KOPT-K1 (cell line): ENCODE measurements around the gene SLC18B1.
A peak's percentile ranks its signal among the peaks of the same experiment; 100 is the strongest.

ENCODE experiments used
- H3K27ac ChIP-seq: fragments of 200-600 bp; sonication (generic); 2 replicates; pipeline ENCODE4 v1.5.1; 2016; ENCODE audit warnings: antibody characterized with exemption, mild to moderate bottlenecking, low read depth, low read length; ENCODE audit not compliant: poor library complexity, severe bottlenecking
- H3K36me3 ChIP-seq: fragments of 200-600 bp; sonication (generic); 2 replicates; pipeline ENCODE4 v1.5.1; 2017; ENCODE audit warnings: antibody characterized with exemption, mild to moderate bottlenecking, low read length, moderate library complexity; ENCODE audit not compliant: insufficient read depth
- H3K9me3 ChIP-seq: fragments of 200-600 bp; sonication (generic); 2 replicates; pipeline ENCODE4 v1.5.1; 2017; ENCODE audit warnings: antibody characterized with exemption, low read length, mild to moderate bottlenecking; ENCODE audit not compliant: insufficient read depth, poor library complexity, severe bottlenecking

Gene SLC18B1

GRCh38 chr6:132768051-132768517 lies 30.4 kb downstream of the SLC18B1 start:
- Histone ChIP-seq H3K36me3 (peaks cover 3% of the 10 kb centered on the region; the same call in 1 of the 2 replicates), H3K27ac (no peak overlapping the region), H3K9me3 (no peaks in the 10 kb centered on the region)

GRCh38 chr6:132765560-132765959 lies 32.9 kb downstream of the SLC18B1 start:
- H3K36me3 ChIP-seq = no peaks in the 10 kb centered on the region; the same call in 1 of the 2 replicates
- no peaks in the 10 kb centered on the region for H3K9me3 ChIP-seq
- H3K27ac ChIP-seq = no peak overlapping the region

GRCh38 chr6:132764370-132764769 lies 34.1 kb downstream of the SLC18B1 start:
- Histone ChIP-seq H3K9me3 (no peaks in the 10 kb centered on the region), H3K27ac (no peak overlapping the region), H3K36me3 (no peaks in the 10 kb centered on the region)

- peak overlapping the region; percentile 25 for H3K27ac ChIP-seq
- no peaks in the 10 kb centered on the region for H3K36me3 ChIP-seq
- H3K9me3 ChIP-seq = no peaks in the 10 kb centered on the region
These were observed 35.2 kb downstream of the SLC18B1 start for GRCh38 chr6:132763269-132763668.

- no peak overlapping the region for H3K27ac ChIP-seq
- no peaks in the 10 kb centered on the region for H3K9me3 ChIP-seq
- H3K36me3 ChIP-seq = no peaks in the 10 kb centered on the region
These were observed 38.2 kb downstream of the SLC18B1 start for GRCh38 chr6:132760256-132760655.

GRCh38 chr6:132758689-132759088 lies 39.7 kb downstream of the SLC18B1 start:
- H3K36me3 ChIP-seq = no peaks in the 10 kb centered on the region
- H3K9me3 ChIP-seq = no peaks in the 10 kb centered on the region
- H3K27ac ChIP-seq = no peak overlapping the region

GRCh38 chr6:132752255-132752654 lies 46.2 kb downstream of the SLC18B1 start:
- Histone ChIP-seq H3K36me3 (no peaks in the 10 kb centered on the region), H3K27ac (no peak overlapping the region), H3K9me3 (no peaks in the 10 kb centered on the region)

GRCh38 chr6:132751828-132752227 lies 46.6 kb downstream of the SLC18B1 start:
- Histone ChIP-seq H3K27ac (no peak overlapping the region), H3K36me3 (no peaks in the 10 kb centered on the region), H3K9me3 (no peaks in the 10 kb centered on the region)

- Histone ChIP-seq H3K9me3 (no peaks in the 10 kb centered on the region), H3K27ac (no peak overlapping the region), H3K36me3 (no peaks in the 10 kb centered on the region)
These were observed 47.1 kb downstream of the SLC18B1 start for GRCh38 chr6:132751306-132751705.

- no peaks in the 10 kb centered on the region for H3K36me3 ChIP-seq
- H3K9me3 ChIP-seq = no peaks in the 10 kb centered on the region
- H3K27ac ChIP-seq = no peak overlapping the region
These were observed 47.8 kb downstream of the SLC18B1 start for GRCh38 chr6:132750455-132751248.

- no peaks in the 10 kb centered on the region for H3K36me3 ChIP-seq
- no peak overlapping the region for H3K27ac ChIP-seq
- no peaks in the 10 kb centered on the region for H3K9me3 ChIP-seq
These were observed 49.3 kb downstream of the SLC18B1 start for GRCh38 chr6:132749111-132749510.

GRCh38 chr6:132748446-132748845 lies 50.0 kb downstream of the SLC18B1 start:
- Histone ChIP-seq H3K9me3 (no peaks in the 10 kb centered on the region), H3K36me3 (no peaks in the 10 kb centered on the region), H3K27ac (no peak overlapping the region)

GRCh38 chr6:132746048-132746447 lies 52.4 kb downstream of the SLC18B1 start:
- Histone ChIP-seq H3K27ac (no peak overlapping the region), H3K36me3 (no peaks in the 10 kb centered on the region), H3K9me3 (no peaks in the 10 kb centered on the region)

- Histone ChIP-seq H3K27ac (no peak overlapping the region), H3K36me3 (no peaks in the 10 kb centered on the region), H3K9me3 (no peaks in the 10 kb centered on the region)
These were observed 55.9 kb downstream of the SLC18B1 start for GRCh38 chr6:132742495-132742894.

GRCh38 chr6:132741281-132741680 lies 57.2 kb downstream of the SLC18B1 start:
- no peaks in the 10 kb centered on the region for H3K9me3 ChIP-seq
- H3K36me3 ChIP-seq = no peaks in the 10 kb centered on the region
- no peak overlapping the region for H3K27ac ChIP-seq

GRCh38 chr6:132736239-132736638 lies 62.2 kb downstream of the SLC18B1 start:
- no peaks in the 10 kb centered on the region for H3K9me3 ChIP-seq

More at GRCh38 chr6:132736239-132736638, 62.2 kb downstream of the SLC18B1 start:
- H3K27ac ChIP-seq = no peak overlapping the region
- H3K36me3 ChIP-seq = no peaks in the 10 kb centered on the region
